Measurements from ENCODE around the gene CAPN7.

Gene CAPN7

GRCh38 chr3:15291589-15292541, 85.8 kb downstream of the CAPN7 start:
- H3K27ac ChIP-seq (ENCODE audit: low read length) = peak overlapping the region; percentile 47
- peaks cover 13 to 35% of the 10 kb centered on the region in 2 donors for H3K4me1 ChIP-seq (ENCODE audit: control insufficient read depth in 1 of 2, insufficient read depth in 2 of 2, low read length in 2 of 2)
- no peaks in the 10 kb centered on the region for H3K9me3 ChIP-seq (ENCODE audit: control insufficient read depth in 1 of 2, low read length in 2 of 2)

GRCh38 chr3:15292765-15293522, 86.9 kb downstream of the CAPN7 start:
- H3K27me3 ChIP-seq (ENCODE audit: low read depth, low read length) = no peaks in the 10 kb centered on the region
- peaks cover 10 to 34% of the 10 kb centered on the region in 2 donors for H3K4me1 ChIP-seq (ENCODE audit: control insufficient read depth in 1 of 2, insufficient read depth in 2 of 2, low read length in 2 of 2)
- H3K36me3 ChIP-seq (ENCODE audit: control insufficient read depth in 1 of 2, insufficient read depth in 2 of 2, low read length in 2 of 2) = no peaks in the 10 kb centered on the region
- no peak overlapping the region for H3K4me3 ChIP-seq (ENCODE audit: low read depth in 1 of 2, low read length in 2 of 2)
- H3K9me3 ChIP-seq (ENCODE audit: control insufficient read depth in 1 of 2, low read length in 2 of 2) = no peaks in the 10 kb centered on the region
- peak overlapping the region; percentile 71 for H3K27ac ChIP-seq (ENCODE audit: low read length)

More at GRCh38 chr3:15291589-15292541, 85.8 kb downstream of the CAPN7 start:
- Histone ChIP-seq H3K36me3 (ENCODE audit: control insufficient read depth in 1 of 2, insufficient read depth in 2 of 2, low read length in 2 of 2) (no peaks in the 10 kb centered on the region), H3K27me3 (ENCODE audit: low read depth, low read length) (no peaks in the 10 kb centered on the region), H3K4me3 (ENCODE audit: low read depth in 1 of 2, low read length in 2 of 2) (no peak overlapping the region)

GRCh38 chr3:15294929-15295328, 88.9 kb downstream of the CAPN7 start:
- H3K4me3 ChIP-seq (ENCODE audit: low read depth in 1 of 2, low read length in 2 of 2) = peak overlapping the region in 1 of 2 donors; percentile 17
- peaks cover 11 to 29% of the 10 kb centered on the region in 2 donors for H3K4me1 ChIP-seq (ENCODE audit: control insufficient read depth in 1 of 2, insufficient read depth in 2 of 2, low read length in 2 of 2)
- no peaks in the 10 kb centered on the region for H3K36me3 ChIP-seq (ENCODE audit: control insufficient read depth in 1 of 2, insufficient read depth in 2 of 2, low read length in 2 of 2)
- H3K9me3 ChIP-seq (ENCODE audit: control insufficient read depth in 1 of 2, low read length in 2 of 2) = no peaks in the 10 kb centered on the region
- no peaks in the 10 kb centered on the region for H3K27me3 ChIP-seq (ENCODE audit: low read depth, low read length)
- peak overlapping the region; percentile 71 for H3K27ac ChIP-seq (ENCODE audit: low read length)

- no peak overlapping the region for H3K4me3 ChIP-seq (ENCODE audit: low read depth in 1 of 2, low read length in 2 of 2)
- H3K27me3 ChIP-seq (ENCODE audit: low read depth, low read length) = no peaks in the 10 kb centered on the region
- H3K27ac ChIP-seq (ENCODE audit: low read length) = peak overlapping the region; percentile 71
- H3K36me3 ChIP-seq (ENCODE audit: control insufficient read depth in 1 of 2, insufficient read depth in 2 of 2, low read length in 2 of 2) = no peaks in the 10 kb centered on the region
- no peaks in the 10 kb centered on the region for H3K9me3 ChIP-seq (ENCODE audit: control insufficient read depth in 1 of 2, low read length in 2 of 2)
- H3K4me1 ChIP-seq (ENCODE audit: control insufficient read depth in 1 of 2, insufficient read depth in 2 of 2, low read length in 2 of 2) = peaks cover 11 to 32% of the 10 kb centered on the region in 2 donors
Observed at GRCh38 chr3:15295506-15295905, 89.5 kb downstream of the CAPN7 start.

GRCh38 chr3:15297608-15298350, 91.7 kb downstream of the CAPN7 start:
- Histone ChIP-seq H3K4me1 (ENCODE audit: control insufficient read depth in 1 of 2, insufficient read depth in 2 of 2, low read length in 2 of 2) (peaks cover 5 to 16% of the 10 kb centered on the region in 2 donors), H3K27ac (ENCODE audit: low read length) (no peak overlapping the region), H3K27me3 (ENCODE audit: low read depth, low read length) (no peaks in the 10 kb centered on the region)

GRCh38 chr3:15298504-15298903, 92.5 kb downstream of the CAPN7 start:
- Histone ChIP-seq H3K27ac (ENCODE audit: low read length) (no peak overlapping the region), H3K27me3 (ENCODE audit: low read depth, low read length) (no peaks in the 10 kb centered on the region), H3K4me3 (ENCODE audit: low read depth in 1 of 2, low read length in 2 of 2) (no peak overlapping the region), H3K36me3 (ENCODE audit: control insufficient read depth in 1 of 2, insufficient read depth in 2 of 2, low read length in 2 of 2) (peaks cover 4 to 11% of the 10 kb centered on the region in 2 donors), H3K9me3 (ENCODE audit: control insufficient read depth in 1 of 2, low read length in 2 of 2) (no peaks in the 10 kb centered on the region), H3K4me1 (ENCODE audit: control insufficient read depth in 1 of 2, insufficient read depth in 2 of 2, low read length in 2 of 2) (peaks cover 5 to 9% of the 10 kb centered on the region in 2 donors)

More at GRCh38 chr3:15297608-15298350, 91.7 kb downstream of the CAPN7 start:
- H3K4me3 ChIP-seq (ENCODE audit: low read depth in 1 of 2, low read length in 2 of 2) = no peak overlapping the region
- no peaks in the 10 kb centered on the region for H3K9me3 ChIP-seq (ENCODE audit: control insufficient read depth in 1 of 2, low read length in 2 of 2)
- H3K36me3 ChIP-seq (ENCODE audit: control insufficient read depth in 1 of 2, insufficient read depth in 2 of 2, low read length in 2 of 2) = peaks cover 0 to 6% of the 10 kb centered on the region in 2 donors

GRCh38 chr3:15299036-15299435, 93.0 kb downstream of the CAPN7 start:
- Histone ChIP-seq H3K4me1 (ENCODE audit: control insufficient read depth in 1 of 2, insufficient read depth in 2 of 2, low read length in 2 of 2) (peaks cover 5 to 6% of the 10 kb centered on the region in 2 donors), H3K4me3 (ENCODE audit: low read depth in 1 of 2, low read length in 2 of 2) (no peak overlapping the region), H3K9me3 (ENCODE audit: control insufficient read depth in 1 of 2, low read length in 2 of 2) (no peaks in the 10 kb centered on the region), H3K27me3 (ENCODE audit: low read depth, low read length) (no peaks in the 10 kb centered on the region), H3K27ac (ENCODE audit: low read length) (no peak overlapping the region), H3K36me3 (ENCODE audit: control insufficient read depth in 1 of 2, insufficient read depth in 2 of 2, low read length in 2 of 2) (peaks cover 4 to 16% of the 10 kb centered on the region in 2 donors)

- no peaks in the 10 kb centered on the region for H3K27me3 ChIP-seq (ENCODE audit: low read depth, low read length)
- peaks cover 4 to 19% of the 10 kb centered on the region in 2 donors for H3K36me3 ChIP-seq (ENCODE audit: control insufficient read depth in 1 of 2, insufficient read depth in 2 of 2, low read length in 2 of 2)
- H3K4me1 ChIP-seq (ENCODE audit: control insufficient read depth in 1 of 2, insufficient read depth in 2 of 2, low read length in 2 of 2) = peaks cover 5 to 6% of the 10 kb centered on the region in 2 donors
- H3K4me3 ChIP-seq (ENCODE audit: low read depth in 1 of 2, low read length in 2 of 2) = no peak overlapping the region
- H3K27ac ChIP-seq (ENCODE audit: low read length) = peak overlapping the region; percentile 13
- no peaks in the 10 kb centered on the region for H3K9me3 ChIP-seq (ENCODE audit: control insufficient read depth in 1 of 2, low read length in 2 of 2)
Observed at GRCh38 chr3:15300323-15301078, 94.5 kb downstream of the CAPN7 start.

- peaks cover 5 to 6% of the 10 kb centered on the region in 2 donors for H3K4me1 ChIP-seq (ENCODE audit: control insufficient read depth in 1 of 2, insufficient read depth in 2 of 2, low read length in 2 of 2)
- peaks cover 4 to 19% of the 10 kb centered on the region in 2 donors for H3K36me3 ChIP-seq (ENCODE audit: control insufficient read depth in 1 of 2, insufficient read depth in 2 of 2, low read length in 2 of 2)
- no peaks in the 10 kb centered on the region for H3K27me3 ChIP-seq (ENCODE audit: low read depth, low read length)
- no peak overlapping the region for H3K4me3 ChIP-seq (ENCODE audit: low read depth in 1 of 2, low read length in 2 of 2)
- H3K9me3 ChIP-seq (ENCODE audit: control insufficient read depth in 1 of 2, low read length in 2 of 2) = no peaks in the 10 kb centered on the region
- H3K27ac ChIP-seq (ENCODE audit: low read length) = no peak overlapping the region
Observed at GRCh38 chr3:15301761-15302160, 95.7 kb downstream of the CAPN7 start.
